NT2/D1 (cell line): ENCODE data around the gene ZBTB16.

Source experiments
- DNase-seq: peaks from one replicate; pipeline ENCODE4 v3.0.0-alpha.2; 2011; ENCODE audit warnings: low read depth, low spot score
- H3K27me3 ChIP-seq: 2 replicates; pipeline ENCODE4 v1.6.0; 2011; ENCODE audit warnings: mild to moderate bottlenecking; ENCODE audit not compliant: insufficient read length, insufficient read depth
- H3K36me3 ChIP-seq: 2 replicates; pipeline ENCODE4 v1.6.1; 2011; ENCODE audit warnings: mild to moderate bottlenecking, low read length, mixed read lengths; ENCODE audit not compliant: insufficient read depth, insufficient read length
- H3K4me1 ChIP-seq: 2 replicates; pipeline ENCODE4 v1.5.1; 2011; ENCODE audit not compliant: insufficient read depth, insufficient read length
- H3K4me3 ChIP-seq: 2 replicates; pipeline ENCODE4 v1.5.1; 2011; ENCODE audit warnings: low read depth; ENCODE audit not compliant: insufficient read length
- H3K9ac ChIP-seq: 2 replicates; pipeline ENCODE4 v1.6.0; 2011; ENCODE audit warnings: low read depth; ENCODE audit not compliant: insufficient read length
- H3K9me3 ChIP-seq: 2 replicates; pipeline ENCODE4 v1.5.1; 2011; ENCODE audit warnings: mild to moderate bottlenecking, low read length; ENCODE audit not compliant: insufficient read depth
- SUZ12 ChIP-seq: IDR thresholded peaks from 2 replicates; pipeline ENCODE4 v1.6.1; 2011; ENCODE audit not compliant: insufficient read length, insufficient read depth; ENCODE audit errors: extremely low read depth
- YY1 ChIP-seq: IDR thresholded peaks from 2 replicates; pipeline ENCODE4 v1.6.1; 2011; ENCODE audit not compliant: insufficient read length, insufficient read depth
- ZNF274 ChIP-seq: IDR thresholded peaks from 2 replicates; pipeline ENCODE4 v1.6.1; 2011; ENCODE audit warnings: mild to moderate bottlenecking, low read depth, low read length

The ZBTB16 gene

GRCh38 chr11:114277637-114278341, 218.3 kb downstream of the ZBTB16 start:
- H3K9ac ChIP-seq, result no peak overlapping the region
- no peak overlapping the region for H3K4me3 ChIP-seq
- H3K36me3 ChIP-seq, result no peaks in the 10 kb centered on the region
- H3K27me3 ChIP-seq, result no peaks in the 10 kb centered on the region
- no peak for TF ChIP-seq ZNF274
- TF ChIP-seq YY1, result no peak
- TF ChIP-seq SUZ12, result no peak
- no peaks in the 10 kb centered on the region for H3K9me3 ChIP-seq
- DNase-seq, result no peak
- H3K4me1 ChIP-seq, result no peaks in the 10 kb centered on the region

DNA sequence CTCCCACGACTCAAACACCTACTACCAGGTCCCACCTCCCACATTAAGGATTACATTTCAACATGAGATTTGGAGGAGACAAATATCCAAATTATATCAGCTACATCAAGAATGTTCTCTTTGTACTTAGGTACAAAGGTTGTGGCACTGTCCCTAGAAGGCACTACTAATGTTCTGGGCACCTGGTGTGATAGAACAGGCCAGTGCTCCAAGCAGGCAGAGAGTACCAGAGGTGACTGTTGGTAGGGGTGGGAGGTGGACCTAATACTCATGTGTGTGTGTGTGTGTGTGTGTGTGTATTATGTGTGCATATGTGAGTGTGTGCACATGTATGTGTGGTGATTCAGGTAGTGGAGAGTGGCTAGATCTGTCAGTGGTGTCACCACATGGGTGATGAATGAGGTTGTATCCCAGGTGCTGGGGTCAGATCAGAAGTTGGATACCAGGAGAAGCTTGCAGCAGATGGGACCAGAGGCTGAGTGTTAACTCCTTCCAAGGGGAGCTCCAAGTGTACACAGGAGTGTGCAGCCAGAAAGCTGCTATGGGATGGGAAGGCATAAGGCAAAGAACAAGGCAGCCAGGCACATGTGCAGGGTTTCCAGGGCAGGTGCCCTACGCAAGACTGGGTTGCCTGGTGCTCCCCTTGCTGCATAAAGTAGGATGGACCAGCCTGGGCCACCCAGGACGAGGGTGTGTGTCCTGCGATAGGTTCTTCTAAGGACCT, 219.0 kb downstream of the ZBTB16 start:
- H3K27me3 ChIP-seq, result no peaks in the 10 kb centered on the region
- no peaks in the 10 kb centered on the region for H3K9me3 ChIP-seq
- no peak overlapping the region for H3K9ac ChIP-seq
- TF ChIP-seq SUZ12 (no peak), ZNF274 (no peak), YY1 (no peak)
- H3K4me3 ChIP-seq, result no peak overlapping the region
- no peaks in the 10 kb centered on the region for H3K36me3 ChIP-seq
- DNase-seq, result no peak
- H3K4me1 ChIP-seq, result no peaks in the 10 kb centered on the region

DNA sequence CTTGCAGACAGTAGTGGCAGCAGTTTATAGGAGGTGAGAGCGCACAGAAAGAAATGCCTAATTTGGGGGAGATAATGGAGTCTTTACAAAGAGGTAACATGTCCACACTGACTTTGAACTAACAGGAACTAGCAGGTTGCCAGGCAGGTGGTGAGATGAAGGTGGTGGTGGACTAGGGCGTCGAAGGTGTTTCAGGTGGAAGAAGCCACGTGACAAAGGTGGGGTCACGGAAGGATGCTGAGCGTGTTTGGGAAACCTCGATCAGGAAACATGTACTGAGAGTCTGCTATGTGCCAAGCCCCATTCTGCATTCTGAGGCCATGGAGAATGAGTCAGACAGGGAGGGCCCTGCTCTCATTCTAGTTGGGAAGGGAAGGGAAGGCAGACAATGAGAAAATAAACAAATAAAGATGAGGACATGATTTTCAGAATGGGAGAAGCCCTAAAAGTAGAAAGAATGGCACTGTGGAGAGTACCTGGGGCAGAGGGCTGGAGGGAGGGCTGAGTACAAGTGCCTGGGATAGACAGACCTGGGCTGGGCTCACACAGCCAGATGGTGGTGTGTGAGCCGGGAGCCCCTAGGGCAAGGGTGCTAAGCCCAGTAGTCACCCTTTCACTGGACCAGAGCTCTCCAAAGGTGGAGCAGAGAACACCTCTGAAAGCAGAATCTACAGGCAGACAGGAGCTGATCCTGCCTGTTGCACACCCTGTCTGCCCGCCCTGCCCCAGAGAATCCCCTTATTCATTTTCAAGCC, 220.5 kb downstream of the ZBTB16 start:
- no peak for DNase-seq
- no peaks in the 10 kb centered on the region for H3K27me3 ChIP-seq
- H3K36me3 ChIP-seq, result no peaks in the 10 kb centered on the region
- no peak overlapping the region for H3K9ac ChIP-seq
- TF ChIP-seq YY1 (no peak), ZNF274 (no peak), SUZ12 (no peak)
- peaks cover 2% of the 10 kb centered on the region for H3K4me1 ChIP-seq
- H3K9me3 ChIP-seq, result no peaks in the 10 kb centered on the region
- no peak overlapping the region for H3K4me3 ChIP-seq

DNA sequence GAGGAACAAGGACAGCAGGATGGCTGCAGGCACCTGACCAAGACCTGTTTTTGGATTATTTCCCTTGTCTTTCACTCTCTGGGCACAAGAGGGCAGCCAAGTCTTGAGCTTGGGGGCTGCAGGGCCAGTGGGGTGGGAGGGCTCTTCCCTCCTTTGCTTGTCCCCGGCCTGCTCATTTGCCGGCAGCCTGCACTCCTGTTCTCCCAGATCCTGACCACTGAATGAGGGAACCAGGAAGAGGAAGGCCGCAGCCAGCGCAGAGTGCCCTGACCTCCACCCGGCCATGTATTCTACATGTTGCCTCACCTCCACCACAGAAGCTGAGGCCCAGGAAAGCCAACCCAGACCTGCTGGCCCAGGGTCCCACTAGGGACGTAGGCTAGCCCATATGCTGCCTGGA, 221.2 kb downstream of the ZBTB16 start:
- DNase-seq, result peak; percentile 81
- peaks cover 2% of the 10 kb centered on the region for H3K4me1 ChIP-seq
- no peaks in the 10 kb centered on the region for H3K27me3 ChIP-seq
- H3K4me3 ChIP-seq, result no peak overlapping the region
- no peak for TF ChIP-seq ZNF274
- no peak for TF ChIP-seq SUZ12
- H3K9me3 ChIP-seq, result no peaks in the 10 kb centered on the region
- H3K36me3 ChIP-seq, result no peaks in the 10 kb centered on the region
- no peak overlapping the region for H3K9ac ChIP-seq

- no peak for DNase-seq
Measured at GRCh38 chr11:114281388-114281956, 222.0 kb downstream of the ZBTB16 start.

GRCh38 chr11:114282488-114282887, 223.0 kb downstream of the ZBTB16 start:
- Histone ChIP-seq H3K27me3 (no peaks in the 10 kb centered on the region), H3K4me1 (peaks cover 2% of the 10 kb centered on the region), H3K4me3 (no peak overlapping the region), H3K9me3 (no peaks in the 10 kb centered on the region), H3K36me3 (no peaks in the 10 kb centered on the region), H3K9ac (no peak overlapping the region)
- no peak for DNase-seq
- TF ChIP-seq ZNF274, result no peak
- TF ChIP-seq SUZ12, result no peak

More at GRCh38 chr11:114281388-114281956, 222.0 kb downstream of the ZBTB16 start:
- H3K27me3 ChIP-seq, result no peaks in the 10 kb centered on the region
- peaks cover 2% of the 10 kb centered on the region for H3K4me1 ChIP-seq
- H3K9ac ChIP-seq, result no peak overlapping the region
- H3K36me3 ChIP-seq, result no peaks in the 10 kb centered on the region
- no peaks in the 10 kb centered on the region for H3K9me3 ChIP-seq
- no peak overlapping the region for H3K4me3 ChIP-seq
- TF ChIP-seq ZNF274 (no peak), YY1 (no peak)

- Histone ChIP-seq H3K9ac (no peak overlapping the region), H3K27me3 (no peaks in the 10 kb centered on the region), H3K36me3 (no peaks in the 10 kb centered on the region), H3K4me1 (peaks cover 2% of the 10 kb centered on the region), H3K4me3 (no peak overlapping the region), H3K9me3 (no peaks in the 10 kb centered on the region)
- TF ChIP-seq YY1 (no peak), SUZ12 (no peak), ZNF274 (no peak)
- no peak for DNase-seq
Measured at GRCh38 chr11:114283422-114283821, 223.9 kb downstream of the ZBTB16 start.
